HG02981 (cell line): ENCODE data around the gene NPY4R2.
"Not testable (repeated sequence)": the region's sequence is repeated elsewhere in the genome, so short reads cannot be mapped to it uniquely, and the experiment has no call there.

Experiments
- ATAC-seq: cut with Tn5 transposase; IDR thresholded peaks from one replicate; pipeline ENCODE4 v1.9.1; 2021; ENCODE audit warnings: mild to moderate bottlenecking, moderate library complexity; ENCODE audit not compliant: unreplicated experiment

Gene NPY4R2

DNA sequence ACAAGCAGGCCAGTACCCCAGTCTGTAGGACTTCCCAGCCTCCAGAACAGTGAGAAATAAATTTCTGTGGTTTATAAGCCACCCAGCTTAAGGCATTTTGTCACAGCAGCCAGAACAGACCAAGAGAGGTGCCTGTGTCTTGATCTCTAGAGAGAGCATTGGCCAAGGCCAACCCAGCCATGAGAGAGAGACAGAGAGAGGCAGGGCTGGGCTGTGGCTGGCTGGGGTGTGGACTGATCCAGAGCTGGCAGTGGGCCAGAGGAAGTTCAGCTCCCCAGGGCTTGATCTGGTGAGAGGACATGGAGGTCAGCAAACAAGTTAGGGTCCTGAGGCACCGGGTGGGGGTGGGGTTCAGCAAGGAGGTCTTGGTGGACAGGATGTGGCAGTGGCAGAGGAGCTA lies 14.4 kb downstream of the NPY4R2 start:
- not testable (repeated sequence) for ATAC-seq

DNA sequence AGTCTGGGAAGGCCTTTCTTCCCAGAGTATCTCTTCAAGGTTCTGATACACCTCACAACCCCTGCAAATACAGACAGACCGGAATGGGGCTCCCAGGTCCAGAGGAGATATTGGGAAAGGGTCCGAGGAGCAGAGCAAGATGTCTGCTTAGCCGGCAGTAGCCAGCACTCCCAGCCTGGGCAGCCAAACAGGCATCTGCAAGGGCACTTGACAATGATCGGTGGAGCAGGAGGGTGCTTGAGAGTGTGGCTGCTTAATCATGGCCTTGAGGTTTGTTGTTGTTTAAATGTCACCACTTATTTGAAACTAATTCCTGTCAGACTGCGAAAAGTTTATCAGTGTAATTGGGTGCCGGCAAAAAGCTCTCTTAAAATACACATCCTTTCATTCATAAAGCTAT lies 15.0 kb downstream of the NPY4R2 start:
- not testable (repeated sequence) for ATAC-seq

DNA sequence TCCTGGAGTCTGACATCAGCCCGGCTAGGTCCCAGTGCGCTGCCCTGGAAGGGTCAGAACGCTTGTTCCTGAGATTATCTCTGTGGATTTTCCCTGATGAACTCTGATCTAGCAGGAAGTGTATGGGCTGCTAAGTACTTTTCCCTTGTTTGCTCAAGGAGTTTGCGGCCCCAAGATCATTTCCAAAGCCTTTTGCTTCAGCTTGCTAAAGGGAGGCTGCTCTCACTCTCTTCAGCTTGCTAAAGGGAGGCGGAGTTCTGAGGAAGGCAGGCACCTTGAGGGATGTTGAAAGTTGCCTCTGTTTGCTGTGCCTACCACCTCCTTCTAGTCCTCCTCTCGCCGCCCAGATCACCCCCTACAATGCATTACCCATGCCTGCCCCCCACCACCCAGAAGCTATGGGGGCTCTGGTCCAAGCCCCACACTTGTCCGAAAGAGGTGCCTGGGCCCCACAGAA lies 18.3 kb downstream of the NPY4R2 start:
- not testable (repeated sequence) for ATAC-seq

DNA sequence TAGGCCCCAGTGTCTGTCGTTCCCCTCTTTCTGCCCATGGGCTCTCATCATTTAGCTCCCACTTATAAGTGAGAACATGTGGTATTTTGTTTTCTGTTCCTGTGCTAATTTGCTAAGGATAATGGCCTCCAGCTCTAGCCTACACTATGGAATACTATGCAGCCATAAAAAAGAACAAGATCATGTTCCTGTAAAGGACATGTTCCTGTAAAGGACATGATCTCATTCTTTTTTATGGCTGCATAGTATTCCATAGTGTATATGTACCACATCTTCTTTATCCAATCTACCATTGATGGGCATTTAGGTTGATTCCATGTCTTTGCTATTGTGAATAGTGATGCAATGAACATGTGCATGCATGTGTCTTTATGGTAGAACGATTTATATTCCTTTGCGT lies 19.2 kb downstream of the NPY4R2 start:
- not testable (repeated sequence) for ATAC-seq

DNA sequence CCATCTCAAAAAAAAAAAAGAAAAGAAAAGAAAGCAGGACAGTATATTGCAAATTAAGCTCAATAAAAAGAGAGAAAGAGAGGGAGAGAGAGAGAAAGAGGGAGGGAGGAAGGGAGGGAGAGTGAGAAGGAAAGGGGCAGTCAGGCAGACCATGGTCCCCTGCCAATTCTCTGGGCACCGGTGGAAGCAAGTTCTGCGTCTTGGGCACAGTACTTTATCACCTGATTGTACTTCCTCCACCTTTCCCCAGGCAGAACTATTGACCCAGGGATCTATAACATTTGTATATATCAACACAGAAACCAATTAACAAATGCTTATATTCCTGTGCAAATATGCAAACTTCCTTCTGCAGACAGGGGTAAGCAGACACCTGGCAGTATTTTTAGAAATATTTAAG lies 22.4 kb downstream of the NPY4R2 start:
- not testable (repeated sequence) for ATAC-seq

DNA sequence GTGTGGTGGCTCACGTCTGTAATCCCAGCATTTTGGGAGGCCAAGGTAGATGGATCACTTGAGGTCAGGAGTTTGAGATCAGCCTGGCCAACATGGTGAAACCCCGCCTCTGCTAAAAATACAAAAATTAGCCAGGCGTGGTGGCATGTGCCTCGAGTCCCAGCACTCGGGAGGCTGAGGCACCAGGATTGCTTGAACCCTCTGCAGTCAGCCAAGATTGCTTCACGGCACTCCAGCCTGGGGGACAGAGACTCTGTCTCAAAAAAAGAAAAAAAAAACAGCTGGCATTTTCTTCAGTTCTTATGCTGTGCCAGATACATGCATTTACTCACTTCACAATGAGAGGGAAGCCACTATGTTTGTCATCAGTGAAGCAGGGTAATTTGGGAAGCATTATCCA lies 22.9 kb downstream of the NPY4R2 start:
- not testable (repeated sequence) for ATAC-seq

DNA sequence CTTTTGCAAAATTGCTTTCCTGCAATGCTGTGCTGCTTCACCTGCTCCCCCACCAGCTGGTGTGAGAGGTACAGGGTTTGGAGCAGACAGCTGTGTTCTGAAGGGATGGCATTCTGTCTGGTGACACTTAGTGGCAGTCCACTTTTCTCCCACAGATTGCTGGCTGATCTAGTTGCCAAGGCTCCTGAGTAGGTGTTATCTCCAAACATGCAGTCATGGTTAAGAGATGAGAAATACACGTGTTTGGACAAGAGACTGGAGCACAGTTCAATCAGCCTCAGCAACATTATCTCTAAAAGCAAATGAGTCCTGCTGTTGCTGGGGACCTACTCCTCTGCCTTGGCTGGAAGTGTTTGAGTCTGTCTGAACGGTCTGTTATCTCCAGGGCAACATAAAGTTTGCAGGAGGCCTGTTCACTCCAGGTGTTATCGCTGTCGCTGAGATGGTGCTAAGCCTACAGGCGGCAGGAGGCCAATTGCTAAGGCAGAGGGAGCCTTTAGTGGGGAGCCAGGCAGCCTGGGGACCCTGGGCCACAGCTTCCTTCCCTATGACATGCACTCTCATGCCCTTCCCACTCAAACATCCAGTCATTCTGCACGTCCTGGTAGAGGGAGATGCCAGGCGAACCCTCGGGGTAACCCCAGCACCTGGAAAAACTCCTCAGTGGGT lies 24.0 kb downstream of the NPY4R2 start:
- ATAC-seq: not testable (repeated sequence)

DNA sequence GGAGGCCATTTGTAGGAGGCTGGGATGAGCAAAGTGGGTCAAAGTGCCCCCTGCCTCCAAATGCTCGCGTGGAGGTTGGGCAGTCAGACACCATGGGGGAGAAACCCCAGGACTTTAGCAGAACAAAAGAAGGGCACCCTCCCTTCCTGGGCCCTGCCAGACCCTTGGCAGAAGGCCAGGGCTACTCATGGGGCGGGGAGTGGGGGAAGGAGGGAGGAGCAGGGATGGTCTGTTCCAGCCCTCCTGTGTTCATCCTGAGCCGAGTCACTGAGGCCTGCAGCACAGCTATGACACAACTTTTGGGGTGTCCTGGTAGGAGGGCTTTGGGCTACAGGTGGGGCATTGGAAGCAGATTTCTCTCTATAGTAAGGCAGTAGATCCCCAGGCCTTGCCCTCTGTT lies 24.9 kb downstream of the NPY4R2 start:
- not testable (repeated sequence) for ATAC-seq

DNA sequence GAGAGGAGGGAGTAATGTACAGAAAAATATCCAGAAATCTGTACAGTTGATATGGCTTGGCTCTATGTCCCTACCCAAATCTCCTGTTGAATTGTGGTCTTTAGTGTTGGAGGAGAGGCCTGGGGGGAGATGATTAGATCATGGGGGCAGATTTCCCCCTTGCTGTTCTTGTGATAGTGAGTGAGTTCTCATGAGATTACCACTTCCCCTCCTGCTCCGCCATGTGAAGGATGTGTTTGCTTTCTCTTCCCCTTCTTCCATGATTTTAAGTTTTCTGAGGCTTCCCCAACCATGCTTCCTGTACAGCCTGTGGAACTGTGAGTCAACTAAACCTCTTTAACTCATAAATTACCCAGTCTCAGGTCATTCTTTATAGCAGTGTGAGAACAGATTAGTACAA lies 29.0 kb downstream of the NPY4R2 start:
- ATAC-seq: not testable (repeated sequence)

DNA sequence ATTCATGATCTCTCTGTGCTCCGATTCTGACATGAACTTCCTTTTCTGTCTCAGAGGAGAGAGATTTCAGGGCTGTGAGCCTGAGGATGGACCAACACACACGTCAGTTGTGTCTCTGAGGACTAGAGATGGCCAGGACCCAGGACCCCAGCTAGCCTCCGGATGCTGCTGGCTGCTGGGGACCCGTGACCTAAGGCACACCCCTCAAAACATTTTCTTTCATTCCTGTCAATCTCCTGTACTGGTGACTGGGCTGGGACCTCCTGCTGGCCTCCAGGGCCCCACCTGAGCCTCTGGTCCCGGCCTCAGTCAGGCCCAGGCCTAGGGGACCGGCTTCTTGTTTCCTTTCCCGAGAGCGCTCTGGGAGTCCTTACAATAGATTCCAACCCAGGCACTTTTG lies 38.7 kb downstream of the NPY4R2 start:
- not testable (repeated sequence) for ATAC-seq

DNA sequence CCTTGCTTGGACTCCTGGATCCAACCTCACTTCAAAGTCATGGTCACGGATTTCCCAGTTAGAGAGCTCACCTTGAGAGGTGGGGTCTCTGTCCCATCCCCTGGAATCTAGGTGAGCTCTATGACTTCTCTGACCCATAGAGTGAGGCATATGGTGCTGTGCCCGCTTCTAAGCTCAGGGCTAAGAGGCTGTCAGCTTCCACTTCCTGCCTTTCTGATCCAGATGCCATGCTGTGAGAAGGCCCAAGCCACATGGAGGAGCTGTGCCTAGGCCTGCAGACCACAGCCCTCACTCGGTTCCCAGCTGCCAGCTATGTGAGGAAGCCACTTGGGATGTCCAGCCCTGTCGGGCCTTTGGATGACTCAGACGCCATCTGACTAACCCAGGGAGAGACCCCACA lies 41.2 kb downstream of the NPY4R2 start:
- ATAC-seq: not testable (repeated sequence)

DNA sequence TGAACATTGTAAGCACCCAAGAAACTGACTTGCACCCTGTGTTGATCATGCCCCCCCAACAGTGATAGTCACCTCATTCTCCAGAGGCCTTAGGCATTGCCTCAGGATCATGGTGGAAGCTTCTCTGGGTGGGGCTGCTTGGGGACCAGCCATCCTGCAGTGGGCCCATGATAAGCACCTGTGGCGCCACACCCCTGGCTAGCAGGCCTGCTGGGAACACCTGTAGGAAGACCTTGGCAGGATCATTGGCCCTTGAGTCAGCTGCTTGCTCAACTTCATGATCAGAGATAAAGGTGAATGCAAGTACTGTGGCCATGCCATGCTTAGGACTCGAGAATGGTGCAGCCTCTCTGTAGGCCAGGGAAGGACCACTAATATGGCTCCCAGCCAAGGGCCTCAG lies 42.2 kb downstream of the NPY4R2 start:
- not testable (repeated sequence) for ATAC-seq

DNA sequence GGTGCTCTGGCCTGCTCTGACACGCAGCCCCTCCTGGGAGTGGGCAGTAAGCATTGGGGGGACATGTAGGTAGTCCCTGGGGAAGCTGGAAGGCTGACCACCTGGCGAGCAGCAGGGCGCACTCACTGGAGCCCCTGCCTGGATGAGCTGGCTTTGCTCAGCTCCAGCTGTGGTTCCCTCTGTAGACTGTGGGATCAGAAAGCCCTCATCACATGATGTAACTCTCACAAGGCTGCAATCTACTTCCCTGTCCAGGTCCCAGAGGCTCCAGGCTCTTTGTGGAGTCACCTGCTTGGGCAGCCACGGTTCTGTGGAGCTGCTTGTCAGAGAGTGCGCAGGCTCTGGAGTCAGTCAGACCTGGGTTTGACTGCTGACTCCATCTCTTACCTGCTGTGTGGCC lies 44.3 kb downstream of the NPY4R2 start:
- ATAC-seq: not testable (repeated sequence)

DNA sequence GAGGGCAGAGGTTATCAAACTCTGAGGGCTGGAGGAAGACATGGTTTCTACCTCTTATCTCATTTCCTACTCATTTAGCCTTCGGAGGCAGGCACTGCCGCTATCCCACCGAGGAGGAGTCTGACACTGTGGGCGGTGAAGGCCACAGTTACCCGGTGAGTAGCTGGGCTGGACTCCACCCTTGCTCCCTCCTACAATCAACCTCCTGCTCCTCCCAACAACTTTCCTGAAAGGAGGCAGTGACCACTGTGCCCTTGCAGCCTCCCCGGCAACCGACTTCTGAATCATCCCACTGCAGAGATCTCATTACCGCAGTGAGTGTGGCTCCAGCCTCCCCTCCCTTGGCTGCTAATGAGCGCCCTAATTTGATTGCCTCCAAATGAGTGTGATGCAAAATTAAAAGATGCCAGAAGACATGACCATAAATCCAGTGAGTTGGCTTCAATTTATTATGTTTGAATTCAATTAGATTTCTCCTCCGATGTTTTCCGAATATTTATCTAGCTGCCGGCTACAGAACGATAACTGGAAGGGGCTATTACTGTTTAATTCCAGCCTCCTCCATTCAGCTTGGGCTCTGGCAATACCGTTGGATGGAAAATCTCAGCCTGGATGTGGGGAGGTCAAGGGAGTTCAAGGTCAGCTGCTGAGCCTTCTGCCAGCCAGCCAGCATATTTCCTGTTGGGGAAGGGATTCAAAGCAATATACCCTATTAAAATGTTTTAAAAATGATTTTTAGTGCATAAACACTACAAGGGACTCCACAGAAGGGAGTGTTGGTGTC lies 46.0 kb downstream of the NPY4R2 start:
- ATAC-seq: not testable (repeated sequence)

DNA sequence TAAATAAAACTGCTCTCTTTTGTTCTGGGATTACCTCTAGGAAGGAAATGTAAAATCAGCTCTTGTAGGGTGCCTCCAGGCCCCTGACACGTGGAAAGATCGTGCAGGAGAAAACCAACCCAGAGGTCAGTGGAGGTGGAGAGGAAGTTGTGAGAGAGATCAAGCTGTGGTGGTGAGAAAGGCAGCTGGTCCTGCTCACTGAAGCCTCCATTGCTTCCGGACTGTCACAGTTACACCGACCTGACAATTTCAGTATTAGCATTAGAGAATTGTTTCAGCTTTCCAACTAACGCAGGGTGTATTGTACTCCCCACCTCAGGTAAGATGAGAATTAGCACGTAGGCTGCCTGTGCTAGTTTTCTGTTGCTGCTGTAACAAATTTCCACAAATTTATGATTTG lies 50.5 kb downstream of the NPY4R2 start:
- not testable (repeated sequence) for ATAC-seq

DNA sequence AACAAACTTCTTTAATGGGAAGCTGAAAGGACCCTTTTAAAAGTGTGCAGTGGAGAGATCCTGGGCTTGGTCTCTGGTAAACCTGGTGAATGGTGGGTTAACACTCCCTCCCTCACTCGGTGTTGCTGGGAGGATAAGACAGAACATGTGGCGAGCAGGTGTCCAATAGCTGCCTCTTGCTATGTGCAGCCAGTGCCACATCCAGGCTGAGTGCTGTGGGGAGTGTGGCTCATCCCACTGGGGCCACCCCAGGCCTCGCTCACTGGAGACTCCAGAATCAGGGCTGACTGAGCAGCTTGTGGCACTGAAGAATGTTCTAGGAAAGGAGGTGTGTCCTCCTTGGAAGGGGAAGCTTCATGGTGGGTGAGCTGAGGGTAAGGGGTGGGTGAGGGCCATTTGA lies 51.6 kb downstream of the NPY4R2 start:
- ATAC-seq: not testable (repeated sequence)

DNA sequence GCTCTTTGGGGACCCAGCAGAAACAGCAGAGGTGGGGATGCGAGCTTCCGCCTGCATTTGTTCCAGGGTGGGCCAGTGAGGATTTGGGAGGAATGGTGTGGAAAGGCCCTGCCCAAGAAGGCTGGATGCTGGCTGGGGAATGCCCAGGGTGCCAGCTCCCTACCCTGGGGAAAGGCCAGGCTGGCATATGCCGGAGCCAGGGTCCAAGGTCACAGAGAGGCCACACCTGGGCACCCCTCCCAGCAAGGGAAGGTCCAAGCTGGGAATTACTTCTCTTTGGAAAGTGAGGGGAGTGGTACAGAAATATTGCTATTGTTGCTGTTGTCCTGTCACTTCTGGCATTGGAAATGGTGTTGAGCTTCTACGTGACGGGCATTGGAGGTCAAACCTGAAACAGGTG lies 53.1 kb downstream of the NPY4R2 start:
- ATAC-seq: not testable (repeated sequence)

DNA sequence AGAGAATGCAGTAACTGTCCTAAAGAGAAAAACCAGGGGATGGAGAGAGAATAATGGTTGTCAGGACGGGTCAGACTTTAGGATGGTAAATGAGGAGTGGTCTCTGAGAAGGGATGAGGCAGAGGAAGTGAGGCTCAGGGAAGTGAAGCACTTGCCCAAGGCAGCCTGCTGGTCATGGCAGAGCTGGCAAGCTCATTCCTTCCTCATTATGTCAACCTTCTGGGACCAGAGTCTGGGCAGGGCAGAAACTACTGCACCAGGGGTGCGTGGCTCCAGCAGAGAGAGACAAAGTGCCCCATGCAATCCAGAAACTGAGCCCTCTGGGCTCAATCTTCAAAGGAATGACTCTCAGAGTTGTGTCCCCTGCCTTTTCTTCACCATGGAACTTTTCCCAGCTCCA lies 53.6 kb downstream of the NPY4R2 start:
- not testable (repeated sequence) for ATAC-seq
